ENCODE data around the gene PA2G4.

DNA sequence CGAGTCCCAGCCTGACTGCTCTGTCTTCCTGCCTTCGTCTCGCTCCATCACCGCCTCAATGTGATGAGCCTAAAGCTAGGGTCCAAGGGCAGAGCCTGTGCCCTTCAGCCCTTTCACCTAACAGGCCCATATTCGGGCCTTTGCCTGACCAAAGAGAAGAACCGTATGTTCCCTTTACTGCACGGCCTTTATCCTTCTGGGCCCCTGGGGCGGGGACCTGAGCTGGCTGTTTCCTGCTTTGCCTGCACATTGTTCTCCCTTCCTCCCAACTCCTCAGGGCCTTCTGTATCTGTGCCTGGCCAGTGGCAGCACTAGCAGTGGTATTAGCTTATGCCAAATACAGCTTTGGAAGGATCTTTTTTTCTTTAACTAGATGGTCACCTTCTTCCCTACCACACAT is 39.5 kb downstream of the PA2G4 start:
- TF ChIP-seq, protein P1, sequence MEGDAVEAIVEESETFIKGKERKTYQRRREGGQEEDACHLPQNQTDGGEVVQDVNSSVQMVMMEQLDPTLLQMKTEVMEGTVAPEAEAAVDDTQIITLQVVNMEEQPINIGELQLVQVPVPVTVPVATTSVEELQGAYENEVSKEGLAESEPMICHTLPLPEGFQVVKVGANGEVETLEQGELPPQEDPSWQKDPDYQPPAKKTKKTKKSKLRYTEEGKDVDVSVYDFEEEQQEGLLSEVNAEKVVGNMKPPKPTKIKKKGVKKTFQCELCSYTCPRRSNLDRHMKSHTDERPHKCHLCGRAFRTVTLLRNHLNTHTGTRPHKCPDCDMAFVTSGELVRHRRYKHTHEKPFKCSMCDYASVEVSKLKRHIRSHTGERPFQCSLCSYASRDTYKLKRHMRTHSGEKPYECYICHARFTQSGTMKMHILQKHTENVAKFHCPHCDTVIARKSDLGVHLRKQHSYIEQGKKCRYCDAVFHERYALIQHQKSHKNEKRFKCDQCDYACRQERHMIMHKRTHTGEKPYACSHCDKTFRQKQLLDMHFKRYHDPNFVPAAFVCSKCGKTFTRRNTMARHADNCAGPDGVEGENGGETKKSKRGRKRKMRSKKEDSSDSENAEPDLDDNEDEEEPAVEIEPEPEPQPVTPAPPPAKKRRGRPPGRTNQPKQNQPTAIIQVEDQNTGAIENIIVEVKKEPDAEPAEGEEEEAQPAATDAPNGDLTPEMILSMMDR (IDR thresholded peaks at IDR 0.05): no peak
- no peak for TF ChIP-seq POLR2A (IDR thresholded peaks at IDR 0.05)

Measured in tibial nerve (tissue), 3 donors.